GM18909 (cell line): ENCODE measurements around the gene GNPDA1.

Experiments
- ATAC-seq: cut with Tn5 transposase; IDR thresholded peaks from one replicate; pipeline ENCODE4 v1.9.1; 2021; ENCODE audit warnings: mild to moderate bottlenecking; ENCODE audit not compliant: unreplicated experiment, poor library complexity

The GNPDA1 gene

GRCh38 chr5:141960018-141960417 lies 52.8 kb downstream of the GNPDA1 start:
- no peak for ATAC-seq

GRCh38 chr5:141958546-141959172 lies 54.2 kb downstream of the GNPDA1 start:
- no peak for ATAC-seq

- no peak for ATAC-seq
These were observed 54.7 kb downstream of the GNPDA1 start, which contains the start of gene PCDH12 for GRCh38 chr5:141958113-141958512. PCDH12 (minus strand) TSS chr5:141958202; CDS start chr5:141957851, 351 bp downstream.

GRCh38 chr5:141957367-141957996 lies 55.3 kb downstream of the GNPDA1 start:
- ATAC-seq: no peak

GRCh38 chr5:141954194-141954593 lies 58.6 kb downstream of the GNPDA1 start:
- no peak for ATAC-seq

GRCh38 chr5:141952020-141952419 lies 60.8 kb downstream of the GNPDA1 start:
- ATAC-seq: no peak

- peak; percentile 89 for ATAC-seq
These were observed 61.5 kb downstream of the GNPDA1 start for GRCh38 chr5:141951332-141951781.
